Measurements from ENCODE around the gene SMYD4. TPM values are rescaled to one million over a fixed set of nuclear protein-coding genes. Genes with fewer than 3 reads are reported as not detected.
"Not testable (repeated sequence)": the region's sequence is repeated elsewhere in the genome, so short reads cannot be mapped to it uniquely, and the experiment has no call there.

SMYD4 gene
- 6.3 and 9.6 TPM in 2 replicates for total RNA-seq (2014; rRNA removed; shearing (Covaris generic); ENCODE audit: low replicate concordance)

- Histone ChIP-seq H3K27me3 (no peaks in the 10 kb centered on the region), H3K36me3 (peaks cover 3% of the 10 kb centered on the region), H3K9me3 (no peaks in the 10 kb centered on the region), H3K4me3 (peak within 1 kb of the TSS; percentile 76)
- peak; percentile 85 for DNase-seq
Measured at GRCh38 chr17:1829592-1830257, at the start of gene SMYD4, which contains the start of gene RPA1. SMYD4 (minus strand) TSS chr17:1829902; CDS start chr17:1827994, 1,908 bp downstream. RPA1 (plus strand) TSS chr17:1830005; CDS start chr17:1830094, 89 bp downstream.

GRCh38 chr17:1878419-1879121 lies 48.9 kb upstream of the SMYD4 start:
- H3K27me3 ChIP-seq, result no peaks in the 10 kb centered on the region
- H3K36me3 ChIP-seq, result peaks cover 22% of the 10 kb centered on the region
- no peaks in the 10 kb centered on the region for H3K9me3 ChIP-seq
- H3K4me3 ChIP-seq, result no peak overlapping the region
- no peak for DNase-seq

- H3K4me3 ChIP-seq, result no peak overlapping the region
- no peaks in the 10 kb centered on the region for H3K27me3 ChIP-seq
- no peaks in the 10 kb centered on the region for H3K9me3 ChIP-seq
- no peak for DNase-seq
- H3K36me3 ChIP-seq, result peaks cover 19% of the 10 kb centered on the region
Measured at GRCh38 chr17:1875597-1875996, 45.9 kb upstream of the SMYD4 start.

- no peaks in the 10 kb centered on the region for H3K9me3 ChIP-seq
- no peak for DNase-seq
- H3K27me3 ChIP-seq, result no peaks in the 10 kb centered on the region
- H3K36me3 ChIP-seq, result peaks cover 17% of the 10 kb centered on the region
- no peak overlapping the region for H3K4me3 ChIP-seq
Measured at GRCh38 chr17:1873418-1873817, 43.7 kb upstream of the SMYD4 start.

- H3K9me3 ChIP-seq, result no peaks in the 10 kb centered on the region
- DNase-seq, result no peak
- no peaks in the 10 kb centered on the region for H3K27me3 ChIP-seq
- peaks cover 17% of the 10 kb centered on the region for H3K36me3 ChIP-seq
- H3K4me3 ChIP-seq, result no peak overlapping the region
Measured at GRCh38 chr17:1872976-1873375, 43.3 kb upstream of the SMYD4 start.

- DNase-seq, result no peak
- Histone ChIP-seq H3K4me3 (no peak overlapping the region), H3K9me3 (no peaks in the 10 kb centered on the region), H3K27me3 (no peaks in the 10 kb centered on the region), H3K36me3 (peaks cover 13% of the 10 kb centered on the region)
Measured at GRCh38 chr17:1872254-1872653, 42.6 kb upstream of the SMYD4 start.

GRCh38 chr17:1871756-1872155 lies 42.1 kb upstream of the SMYD4 start:
- Histone ChIP-seq H3K36me3 (peaks cover 13% of the 10 kb centered on the region), H3K9me3 (no peaks in the 10 kb centered on the region), H3K27me3 (no peaks in the 10 kb centered on the region), H3K4me3 (no peak overlapping the region)
- DNase-seq, result no peak

- Histone ChIP-seq H3K36me3 (peaks cover 7% of the 10 kb centered on the region), H3K9me3 (no peaks in the 10 kb centered on the region), H3K4me3 (no peak overlapping the region), H3K27me3 (no peaks in the 10 kb centered on the region)
- DNase-seq, result no peak
Measured at GRCh38 chr17:1870592-1870991, 40.9 kb upstream of the SMYD4 start.

GRCh38 chr17:1868090-1868489 lies 38.4 kb upstream of the SMYD4 start:
- H3K9me3 ChIP-seq, result no peaks in the 10 kb centered on the region
- no peaks in the 10 kb centered on the region for H3K27me3 ChIP-seq
- H3K36me3 ChIP-seq, result peaks cover 2% of the 10 kb centered on the region; the same call in 1 of the 2 replicates
- H3K4me3 ChIP-seq, result no peak overlapping the region
- no peak for DNase-seq

- H3K9me3 ChIP-seq, result no peaks in the 10 kb centered on the region
- H3K36me3 ChIP-seq, result no peaks in the 10 kb centered on the region; the same call in 1 of the 2 replicates
- DNase-seq, result no peak
- H3K4me3 ChIP-seq, result no peak overlapping the region
- H3K27me3 ChIP-seq, result no peaks in the 10 kb centered on the region
Measured at GRCh38 chr17:1867307-1867706, 37.6 kb upstream of the SMYD4 start.

- no peak for DNase-seq
- H3K4me3 ChIP-seq, result no peak overlapping the region
- H3K27me3 ChIP-seq, result no peaks in the 10 kb centered on the region
- no peaks in the 10 kb centered on the region; the same call in 1 of the 2 replicates for H3K36me3 ChIP-seq
- no peaks in the 10 kb centered on the region for H3K9me3 ChIP-seq
Measured at GRCh38 chr17:1865252-1866037, 35.7 kb upstream of the SMYD4 start.

GRCh38 chr17:1861391-1862010 lies 31.8 kb upstream of the SMYD4 start:
- peaks cover 4% of the 10 kb centered on the region for H3K36me3 ChIP-seq
- no peak overlapping the region for H3K4me3 ChIP-seq
- H3K27me3 ChIP-seq, result no peaks in the 10 kb centered on the region
- no peaks in the 10 kb centered on the region for H3K9me3 ChIP-seq
- DNase-seq, result no peak

GRCh38 chr17:1860978-1861377 lies 31.3 kb upstream of the SMYD4 start:
- Histone ChIP-seq H3K27me3 (no peaks in the 10 kb centered on the region), H3K9me3 (no peaks in the 10 kb centered on the region), H3K36me3 (peaks cover 4% of the 10 kb centered on the region), H3K4me3 (no peak overlapping the region)
- no peak for DNase-seq

GRCh38 chr17:1856462-1856861 lies 26.8 kb upstream of the SMYD4 start:
- not testable (repeated sequence) for H3K27me3 ChIP-seq, DNase-seq, H3K9me3 ChIP-seq, H3K4me3 ChIP-seq
- H3K36me3 ChIP-seq, result peaks cover 25% of the 10 kb centered on the region

GRCh38 chr17:1853698-1854097 lies 24.0 kb upstream of the SMYD4 start:
- Histone ChIP-seq H3K4me3 (no peak overlapping the region), H3K9me3 (no peaks in the 10 kb centered on the region), H3K36me3 (peaks cover 22% of the 10 kb centered on the region), H3K27me3 (no peaks in the 10 kb centered on the region)
- no peak for DNase-seq

- no peak overlapping the region for H3K4me3 ChIP-seq
- DNase-seq, result no peak
- no peaks in the 10 kb centered on the region for H3K9me3 ChIP-seq
- H3K36me3 ChIP-seq, result peaks cover 22% of the 10 kb centered on the region
- no peaks in the 10 kb centered on the region for H3K27me3 ChIP-seq
Measured at GRCh38 chr17:1852327-1852726, 22.6 kb upstream of the SMYD4 start.

- Histone ChIP-seq H3K27me3 (no peaks in the 10 kb centered on the region), H3K36me3 (peaks cover 14% of the 10 kb centered on the region), H3K9me3 (no peaks in the 10 kb centered on the region), H3K4me3 (no peak overlapping the region)
- DNase-seq, result no peak
Measured at GRCh38 chr17:1847191-1847590, 17.5 kb upstream of the SMYD4 start.

Data from MG63 (cell line).